ENCODE results near the gene EPSTI1. TPM values are rescaled to one million over a fixed set of nuclear protein-coding genes. Genes with fewer than 3 reads are reported as not detected.

EPSTI1 gene
- polyA plus RNA-seq, 1 experiment = 2.5 TPM

DNA sequence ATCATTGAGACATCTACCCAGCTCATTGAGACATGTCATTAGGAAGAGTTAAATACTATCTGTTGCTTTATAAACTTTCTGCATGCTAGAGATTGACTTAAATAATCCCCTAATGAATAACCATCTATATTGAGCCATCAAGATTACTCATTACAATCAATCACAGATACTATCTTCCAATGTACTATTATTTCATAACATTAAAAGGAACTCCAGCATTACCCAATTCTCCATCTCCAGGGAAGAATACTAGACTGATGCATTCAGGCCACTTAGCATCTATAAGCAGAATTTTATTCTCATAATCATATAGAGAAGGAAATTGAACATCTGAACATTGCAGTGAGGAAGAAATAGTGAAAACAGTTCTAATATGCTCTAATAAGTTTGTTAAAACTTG lies 8.0 kb downstream of the EPSTI1 start:
- POLR2A ChIA-PET = no interaction called here
- Histone ChIP-seq H3K4me3 (ENCODE audit: low read depth, low read length) (no peak overlapping the region), H3K36me3 (ENCODE audit: control insufficient read depth, insufficient read depth, low read length) (no peaks in the 10 kb centered on the region), H3K27me3 (ENCODE audit: control insufficient read depth, insufficient read depth, low read length) (no peaks in the 10 kb centered on the region)
- CTCF ChIA-PET = no interaction called here
- TF ChIP-seq, protein P1, sequence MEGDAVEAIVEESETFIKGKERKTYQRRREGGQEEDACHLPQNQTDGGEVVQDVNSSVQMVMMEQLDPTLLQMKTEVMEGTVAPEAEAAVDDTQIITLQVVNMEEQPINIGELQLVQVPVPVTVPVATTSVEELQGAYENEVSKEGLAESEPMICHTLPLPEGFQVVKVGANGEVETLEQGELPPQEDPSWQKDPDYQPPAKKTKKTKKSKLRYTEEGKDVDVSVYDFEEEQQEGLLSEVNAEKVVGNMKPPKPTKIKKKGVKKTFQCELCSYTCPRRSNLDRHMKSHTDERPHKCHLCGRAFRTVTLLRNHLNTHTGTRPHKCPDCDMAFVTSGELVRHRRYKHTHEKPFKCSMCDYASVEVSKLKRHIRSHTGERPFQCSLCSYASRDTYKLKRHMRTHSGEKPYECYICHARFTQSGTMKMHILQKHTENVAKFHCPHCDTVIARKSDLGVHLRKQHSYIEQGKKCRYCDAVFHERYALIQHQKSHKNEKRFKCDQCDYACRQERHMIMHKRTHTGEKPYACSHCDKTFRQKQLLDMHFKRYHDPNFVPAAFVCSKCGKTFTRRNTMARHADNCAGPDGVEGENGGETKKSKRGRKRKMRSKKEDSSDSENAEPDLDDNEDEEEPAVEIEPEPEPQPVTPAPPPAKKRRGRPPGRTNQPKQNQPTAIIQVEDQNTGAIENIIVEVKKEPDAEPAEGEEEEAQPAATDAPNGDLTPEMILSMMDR (IDR thresholded peaks at IDR 0.05; ENCODE audit: insufficient read depth, low read depth, low read length) = no peak
- DNase-seq (ENCODE audit: low read depth) = no peak

- TF ChIP-seq, protein P1 (IDR thresholded peaks at IDR 0.05; ENCODE audit: insufficient read depth, low read depth, low read length) = no peak
- DNase-seq (ENCODE audit: low read depth) = no peak
- Histone ChIP-seq H3K4me3 (ENCODE audit: low read depth, low read length) (no peak overlapping the region), H3K27me3 (ENCODE audit: control insufficient read depth, insufficient read depth, low read length) (no peaks in the 10 kb centered on the region), H3K36me3 (ENCODE audit: control insufficient read depth, insufficient read depth, low read length) (no peaks in the 10 kb centered on the region)
- ChIA-PET POLR2A (no interaction called here), CTCF (interaction anchor here (0.7 kb wide), 1 partner anchor 141 kb away, joined by 3 read pairs; no protein-coding TSS in a partner anchor)
These were observed 10.2 kb downstream of the EPSTI1 start for GRCh38 chr13:42981853-42982252.

DNA sequence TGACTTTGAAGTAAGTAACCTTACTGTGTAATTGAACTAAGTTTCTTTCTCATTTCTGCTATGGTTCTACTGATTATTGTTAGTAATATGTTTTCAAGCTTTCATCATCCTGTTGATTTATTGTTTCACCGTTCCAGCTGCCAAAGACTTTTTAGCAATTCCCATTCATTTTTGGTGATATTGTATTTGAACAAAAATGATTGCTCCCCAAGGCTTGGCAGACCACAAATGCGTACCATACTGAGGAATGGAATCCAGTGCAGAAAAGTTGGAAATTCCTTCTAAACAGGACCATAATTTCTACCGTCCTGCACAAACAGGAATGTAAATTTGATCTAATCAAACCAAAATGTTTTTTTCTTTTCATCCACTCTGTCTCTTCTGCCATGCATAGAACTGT lies 10.7 kb downstream of the EPSTI1 start:
- no peaks in the 10 kb centered on the region for H3K27me3 ChIP-seq (ENCODE audit: control insufficient read depth, insufficient read depth, low read length)
- TF ChIP-seq, protein P1 (IDR thresholded peaks at IDR 0.05; ENCODE audit: insufficient read depth, low read depth, low read length) = no peak
- CTCF ChIA-PET = interaction anchor here (1.4 kb wide), 1 partner anchor 10 kb away, joined by 6 read pairs; no protein-coding TSS in a partner anchor
- no peak overlapping the region for H3K4me3 ChIP-seq (ENCODE audit: low read depth, low read length)
- H3K36me3 ChIP-seq (ENCODE audit: control insufficient read depth, insufficient read depth, low read length) = no peaks in the 10 kb centered on the region
- POLR2A ChIA-PET = no interaction called here
- no peak for DNase-seq (ENCODE audit: low read depth)

DNA sequence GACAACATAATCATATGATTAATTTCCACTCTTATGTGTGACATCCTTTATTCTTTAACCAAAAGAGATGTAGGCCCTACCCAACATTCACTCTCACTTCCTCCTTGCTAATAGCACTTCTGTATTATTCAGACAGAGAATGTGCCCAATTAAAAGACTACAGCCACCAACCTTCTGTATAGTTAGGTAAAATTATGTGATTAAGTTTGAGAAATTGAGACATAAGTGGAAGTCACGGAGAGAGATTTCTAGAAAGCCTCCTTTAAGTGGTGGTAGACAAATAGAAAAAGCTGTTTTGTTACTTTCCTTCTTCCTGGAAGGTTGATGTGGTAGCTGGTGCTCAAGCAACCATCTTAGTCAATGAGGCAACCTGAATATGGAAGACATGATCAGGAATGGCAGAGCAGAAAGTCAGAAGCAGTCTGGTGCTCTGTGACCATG lies 14.8 kb downstream of the EPSTI1 start:
- DNase-seq (ENCODE audit: low read depth) = no peak
- Histone ChIP-seq H3K36me3 (ENCODE audit: control insufficient read depth, insufficient read depth, low read length) (no peaks in the 10 kb centered on the region), H3K27me3 (ENCODE audit: control insufficient read depth, insufficient read depth, low read length) (no peaks in the 10 kb centered on the region), H3K4me3 (ENCODE audit: low read depth, low read length) (no peak overlapping the region)
- ChIA-PET POLR2A (no interaction called here), CTCF (interaction anchor here (1.1 kb wide), 1 partner anchor 9 kb away, joined by 3 read pairs; no protein-coding TSS in a partner anchor)
- TF ChIP-seq, protein P1 (IDR thresholded peaks at IDR 0.05; ENCODE audit: insufficient read depth, low read depth, low read length) = no peak

DNA sequence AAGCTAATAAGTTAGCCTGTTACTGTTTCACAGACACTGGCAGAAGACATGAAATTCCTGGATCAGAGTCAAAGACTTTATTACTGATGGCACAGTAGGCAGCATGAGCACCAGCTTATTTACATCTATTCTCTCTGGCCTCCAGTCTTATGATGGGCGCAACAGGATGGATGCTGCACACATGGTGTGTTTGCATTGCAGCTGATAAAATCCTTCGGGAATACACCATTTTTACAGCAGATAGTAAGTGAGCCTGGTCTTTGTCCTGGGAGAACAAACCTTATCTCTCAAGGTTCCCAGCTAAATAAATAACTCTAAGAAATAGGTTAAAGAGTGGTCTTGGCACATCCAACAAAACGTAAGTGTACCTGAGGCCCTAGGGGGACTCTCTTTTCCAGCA lies 16.0 kb downstream of the EPSTI1 start:
- H3K27me3 ChIP-seq (ENCODE audit: control insufficient read depth, insufficient read depth, low read length) = no peaks in the 10 kb centered on the region
- H3K36me3 ChIP-seq (ENCODE audit: control insufficient read depth, insufficient read depth, low read length) = no peaks in the 10 kb centered on the region
- no peak for DNase-seq (ENCODE audit: low read depth)
- CTCF ChIA-PET = interaction anchor here (0.7 kb wide), 1 partner anchor 10 kb away, joined by 4 read pairs; no protein-coding TSS in a partner anchor
- POLR2A ChIA-PET = no interaction called here
- TF ChIP-seq, protein P1 (IDR thresholded peaks at IDR 0.05; ENCODE audit: insufficient read depth, low read depth, low read length) = no peak
- no peak overlapping the region for H3K4me3 ChIP-seq (ENCODE audit: low read depth, low read length)
